H9 (cell line): ENCODE measurements around the gene SUPT5H. TPM values are rescaled to one million over a fixed set of nuclear protein-coding genes. Genes with fewer than 3 reads are reported as not detected.

Experiments used
- DNase-seq: peaks from one replicate; pipeline ENCODE4 v3.0.0-alpha.2; 2017
- H2AFZ ChIP-seq: one replicate; pipeline ENCODE4 v1.6.1; 2013; ENCODE audit warnings: mild to moderate bottlenecking, low read length, control low read depth, moderate library complexity
- H2AK5ac ChIP-seq: 2 replicates; pipeline ENCODE4 v1.6.1; 2013; ENCODE audit warnings: low read length, control low read depth, mixed read lengths; ENCODE audit not compliant: insufficient read length
- H2BK120ac ChIP-seq: one replicate; pipeline ENCODE4 v1.6.1; 2013; ENCODE audit warnings: low read depth, mild to moderate bottlenecking, low read length, control low read depth, inconsistent platforms; ENCODE audit not compliant: poor library complexity, severe bottlenecking
- H2BK12ac ChIP-seq: 2 replicates; pipeline ENCODE4 v1.6.1; 2013; ENCODE audit warnings: low read length, control low read depth, mixed read lengths, low read depth; ENCODE audit not compliant: insufficient read length
- H2BK15ac ChIP-seq: 2 replicates; pipeline ENCODE4 v1.6.1; 2013; ENCODE audit warnings: low read depth, low read length, control low read depth
- H2BK20ac ChIP-seq: one replicate; pipeline ENCODE4 v1.6.1; 2013; ENCODE audit warnings: low read depth, mild to moderate bottlenecking, low read length, control low read depth, inconsistent platforms; ENCODE audit not compliant: poor library complexity, severe bottlenecking
- H2BK5ac ChIP-seq: 2 replicates; pipeline ENCODE4 v1.6.1; 2013; ENCODE audit warnings: low read length, control low read depth, mixed read lengths; ENCODE audit not compliant: insufficient read length
- H3K14ac ChIP-seq: 2 replicates; pipeline ENCODE4 v1.6.1; 2013; ENCODE audit warnings: low read length, control low read depth; ENCODE audit not compliant: insufficient read depth
- H3K18ac ChIP-seq: 2 replicates; pipeline ENCODE4 v1.6.1; 2013; ENCODE audit warnings: low read depth, mild to moderate bottlenecking, mixed read lengths, low read length, control low read depth; ENCODE audit not compliant: insufficient read length
- H3K23ac ChIP-seq: 2 replicates; pipeline ENCODE4 v1.6.1; 2013; ENCODE audit warnings: low read length, control low read depth, mixed read lengths, low read depth; ENCODE audit not compliant: insufficient read length
- H3K23me2 ChIP-seq: 2 replicates; pipeline ENCODE4 v1.6.1; 2013; ENCODE audit warnings: low read depth, mild to moderate bottlenecking, mixed read lengths, low read length, control low read depth; ENCODE audit not compliant: insufficient read length, poor library complexity, severe bottlenecking
- H3K27ac ChIP-seq: 2 replicates; pipeline ENCODE4 v1.5.1; 2013; ENCODE audit warnings: low read length, control low read depth, mixed read lengths, low read depth; ENCODE audit not compliant: insufficient read length
- H3K27me3 ChIP-seq: 2 replicates; pipeline ENCODE4 v1.6.1; 2013; ENCODE audit warnings: low read length, control low read depth, inconsistent platforms; ENCODE audit not compliant: insufficient read depth
- H3K4ac ChIP-seq: 2 replicates; pipeline ENCODE4 v1.6.1; 2013; ENCODE audit warnings: low read depth, mild to moderate bottlenecking, control low read depth, inconsistent platforms, low read length, moderate library complexity
- H3K4me1 ChIP-seq: 2 replicates; pipeline ENCODE4 v1.6.1; 2013; ENCODE audit warnings: low read length, control low read depth, inconsistent platforms; ENCODE audit not compliant: insufficient read depth
- H3K4me2 ChIP-seq: 2 replicates; pipeline ENCODE4 v1.6.1; 2013; ENCODE audit warnings: low read length, control low read depth, mixed read lengths; ENCODE audit not compliant: insufficient read length, insufficient read depth
- H3K56ac ChIP-seq: 2 replicates; pipeline ENCODE4 v1.6.1; 2013; ENCODE audit warnings: low read depth, mild to moderate bottlenecking, mixed read lengths, low read length, control low read depth; ENCODE audit not compliant: insufficient read length
- H3K79me1 ChIP-seq: 2 replicates; pipeline ENCODE4 v1.6.1; 2013; ENCODE audit warnings: low read depth, mild to moderate bottlenecking, moderate library complexity, low read length, control low read depth, inconsistent platforms; ENCODE audit not compliant: insufficient read depth, poor library complexity, severe bottlenecking
- H3K79me2 ChIP-seq: 2 replicates; pipeline ENCODE4 v1.6.1; 2013; ENCODE audit warnings: low read length, control low read depth, inconsistent platforms; ENCODE audit not compliant: insufficient read depth
- H3K9ac ChIP-seq: 2 replicates; pipeline ENCODE4 v1.6.1; 2013; ENCODE audit warnings: low read length, control low read depth, mixed read lengths; ENCODE audit not compliant: insufficient read length; ENCODE audit errors: extremely low read depth
- H3K9me3 ChIP-seq: one replicate; pipeline ENCODE4 v1.6.1; 2013; ENCODE audit warnings: low read depth, low read length, inconsistent platforms; ENCODE audit not compliant: control insufficient read depth
- H3T11ph ChIP-seq: one replicate; pipeline ENCODE4 v1.6.1; 2013; ENCODE audit warnings: mild to moderate bottlenecking, low read length, control low read depth, inconsistent platforms
- H4K20me1 ChIP-seq: one replicate; pipeline ENCODE4 v1.6.1; 2013; ENCODE audit not compliant: control insufficient read depth, insufficient read length, insufficient read depth
- H4K5ac ChIP-seq: 2 replicates; pipeline ENCODE4 v1.6.1; 2013; ENCODE audit warnings: low read depth, mild to moderate bottlenecking, mixed read lengths, low read length, control low read depth; ENCODE audit not compliant: insufficient read length
- H4K8ac ChIP-seq: replicated peaks from 2 replicates; pipeline ENCODE4 v1.6.1; 2013; ENCODE audit warnings: low read length, control low read depth, mixed read lengths, low read depth; ENCODE audit not compliant: insufficient read length
- H4K91ac ChIP-seq: 2 replicates; pipeline ENCODE4 v1.6.1; 2013; ENCODE audit warnings: low read depth, mild to moderate bottlenecking, moderate library complexity, mixed read lengths, low read length, control low read depth; ENCODE audit not compliant: insufficient read length
- H3K27ac Mint-ChIP-seq, 3 experiments: 2 replicates in 2 of 3; 3 replicates in 1 of 3; pipeline ENCODE4 v1.8.0; 2020 to 2021; ENCODE audit warnings: mixed read lengths in 3 of 3, mild to moderate bottlenecking in 1 of 3, moderate library complexity in 1 of 3
- H3K27me3 Mint-ChIP-seq: 2 replicates; pipeline ENCODE4 v1.8.0; 2021; ENCODE audit warnings: low read depth, mild to moderate bottlenecking, moderate library complexity, mixed read lengths
- H3K36me3 Mint-ChIP-seq, 3 experiments: 2 replicates in 2 of 3; 3 replicates in 1 of 3; pipeline ENCODE4 v1.8.0; 2020 to 2021; ENCODE audit warnings: low read depth in 3 of 3, mixed read lengths in 3 of 3; ENCODE audit not compliant: insufficient read depth in 1 of 3
- H3K4me1 Mint-ChIP-seq, 2 experiments: 2 replicates each; pipeline ENCODE4 v1.8.0; 2020; ENCODE audit warnings: mixed read lengths in 2 of 2
- H3K4me3 Mint-ChIP-seq, 2 experiments: 2 replicates in 1 of 2; 3 replicates in 1 of 2; pipeline ENCODE4 v1.8.0; 2020 to 2021; ENCODE audit warnings: mild to moderate bottlenecking in 2 of 2, mixed read lengths in 2 of 2, moderate library complexity in 1 of 2
- H3K9me3 Mint-ChIP-seq, 2 experiments: 2 replicates in 1 of 2; 3 replicates in 1 of 2; pipeline ENCODE4 v1.8.0; 2020; ENCODE audit warnings: mild to moderate bottlenecking in 2 of 2, mixed read lengths in 2 of 2, moderate library complexity in 1 of 2
- WGBS: extraction: QIAGEN DNeasy Blood & Tissue Kit; methylation state at CpG from one replicate; pipeline ENCODE4 v1.1.7; 2013; ENCODE audit warnings: missing lambda C conversion rate, low lambda C conversion rate, mixed read lengths; ENCODE audit not compliant: insufficient read length; ENCODE audit errors: extremely low coverage; 5-methylcytosine and 5-hydroxymethylcytosine counted together
- total RNA-seq: library from RNA; stranded (reverse); gene quantifications from 2 replicates; pipeline ENCODE4 v1.2.1, GENCODE V29; 2021
- TF ChIP-seq, protein P1 (sequence below): fragments of 200-600 bp; sonication (generic); conservative IDR thresholded peaks from 3 replicates; pipeline ENCODE4 v1.8.0; 2021; ENCODE audit warnings: antibody characterized with exemption, mild to moderate bottlenecking

Gene SUPT5H
- total RNA-seq, 1 experiment from 2014 or later = 145 TPM

DNA sequence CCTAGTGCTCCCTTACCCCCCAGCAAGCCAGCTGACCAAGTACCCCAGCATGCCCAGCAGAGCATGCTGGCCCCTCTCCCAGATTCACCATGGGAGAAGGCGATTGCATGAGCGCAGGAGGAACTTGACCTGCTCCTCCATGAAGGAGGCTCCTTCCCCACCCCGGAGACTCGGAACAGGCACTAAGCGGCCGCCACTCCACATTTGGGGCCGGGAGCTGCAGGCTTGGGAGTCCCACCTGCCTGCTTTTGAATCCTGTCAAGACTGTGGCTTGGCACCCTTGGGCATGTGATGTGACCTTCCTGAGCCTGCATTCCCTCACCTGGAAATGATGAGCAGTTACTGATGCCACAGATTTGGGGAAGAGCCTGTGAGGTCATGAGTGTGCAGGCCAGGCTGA is 22.6 kb downstream of the SUPT5H start:
- Histone ChIP-seq H3K18ac (no peak overlapping the region), H2AFZ (no peak overlapping the region), H3K56ac (no peak overlapping the region), H3K23ac (no peak overlapping the region), H4K5ac (no peak overlapping the region), H3K4ac (no peak overlapping the region), H2BK12ac (no peak overlapping the region), H3K79me1 (no peaks in the 10 kb centered on the region), H3K9me3 (no peaks in the 10 kb centered on the region), H2AK5ac (no peak overlapping the region), H2BK20ac (no peak overlapping the region), H3K4me1 (no peaks in the 10 kb centered on the region), H3K79me2 (no peaks in the 10 kb centered on the region), H2BK120ac (no peak overlapping the region), H3K14ac (no peak overlapping the region), H4K91ac (no peak overlapping the region), H2BK15ac (no peak overlapping the region), H3K9ac (no peak overlapping the region), H3K27ac (no peak overlapping the region), H3K23me2 (no peaks in the 10 kb centered on the region), H4K8ac (no peak overlapping the region), H2BK5ac (no peak overlapping the region), H3T11ph (no peak overlapping the region), H4K20me1 (peaks cover 3% of the 10 kb centered on the region), H3K27me3 (no peaks in the 10 kb centered on the region), H3K4me2 (no peak overlapping the region)
- Mint-ChIP-seq H3K4me1 (no peaks in the 10 kb centered on the region), H3K4me3 (no peak overlapping the region), H3K27me3 (no peaks in the 10 kb centered on the region; the same call in 1 of the 2 replicates), H3K27ac (no peak overlapping the region), H3K36me3 (peaks cover 48 to 86% (median 86%) of the 10 kb centered on the region in 3 experiments), H3K9me3 (no peaks in the 10 kb centered on the region)
- TF ChIP-seq, protein P1, sequence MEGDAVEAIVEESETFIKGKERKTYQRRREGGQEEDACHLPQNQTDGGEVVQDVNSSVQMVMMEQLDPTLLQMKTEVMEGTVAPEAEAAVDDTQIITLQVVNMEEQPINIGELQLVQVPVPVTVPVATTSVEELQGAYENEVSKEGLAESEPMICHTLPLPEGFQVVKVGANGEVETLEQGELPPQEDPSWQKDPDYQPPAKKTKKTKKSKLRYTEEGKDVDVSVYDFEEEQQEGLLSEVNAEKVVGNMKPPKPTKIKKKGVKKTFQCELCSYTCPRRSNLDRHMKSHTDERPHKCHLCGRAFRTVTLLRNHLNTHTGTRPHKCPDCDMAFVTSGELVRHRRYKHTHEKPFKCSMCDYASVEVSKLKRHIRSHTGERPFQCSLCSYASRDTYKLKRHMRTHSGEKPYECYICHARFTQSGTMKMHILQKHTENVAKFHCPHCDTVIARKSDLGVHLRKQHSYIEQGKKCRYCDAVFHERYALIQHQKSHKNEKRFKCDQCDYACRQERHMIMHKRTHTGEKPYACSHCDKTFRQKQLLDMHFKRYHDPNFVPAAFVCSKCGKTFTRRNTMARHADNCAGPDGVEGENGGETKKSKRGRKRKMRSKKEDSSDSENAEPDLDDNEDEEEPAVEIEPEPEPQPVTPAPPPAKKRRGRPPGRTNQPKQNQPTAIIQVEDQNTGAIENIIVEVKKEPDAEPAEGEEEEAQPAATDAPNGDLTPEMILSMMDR = no peak
- no CpG with 5 or more reads among the region's 7 CpGs for WGBS
- no peak for DNase-seq
